GM12892 (cell line): ENCODE measurements around the gene PDGFRB.

Experiments used
- DNase-seq: peaks from one replicate; pipeline ENCODE4 v3.0.0; 2011; ENCODE audit not compliant: insufficient read length
- FAIRE-seq: peaks from 2 replicates; lab custom pipeline; 2011; peaks lifted over from hg19 to GRCh38; lab: Jason Lieb, UNC
- POLR2A ChIP-seq: IDR thresholded peaks from 2 replicates; pipeline ENCODE4 v1.6.1; 2011; ENCODE audit warnings: low read depth, low read length, control low read depth
- POLR2AphosphoS5 ChIP-seq: IDR thresholded peaks from 2 replicates; pipeline ENCODE4 v1.6.1; 2011; ENCODE audit warnings: low read depth, low read length, control low read depth
- TAF1 ChIP-seq: IDR thresholded peaks from 2 replicates; pipeline ENCODE4 v1.6.1; 2011; ENCODE audit warnings: low read depth, mild to moderate bottlenecking, control low read depth, low read length, borderline replicate concordance

Gene PDGFRB

GRCh38 chr5:150189728-150190502 lies 34.3 kb upstream of the PDGFRB start, which contains the start of gene SLC6A7:
TSS of gene SLC6A7 (plus strand) at chr5:150190062. CDS start at chr5:150190328, 266 bp downstream.
- DNase-seq (no peak), FAIRE-seq (no peak)
- TF ChIP-seq POLR2AphosphoS5 (no peak), TAF1 (no peak), POLR2A (no peak)

GRCh38 chr5:150189326-150189725 lies 33.7 kb upstream of the PDGFRB start:
- DNase-seq (no peak), FAIRE-seq (no peak)

GRCh38 chr5:150188146-150188842 lies 32.6 kb upstream of the PDGFRB start:
- no peak for FAIRE-seq
- DNase-seq = no peak
- TF ChIP-seq POLR2AphosphoS5 (no peak), POLR2A (no peak), TAF1 (no peak)

More at GRCh38 chr5:150189326-150189725, 33.7 kb upstream of the PDGFRB start:
- TF ChIP-seq POLR2AphosphoS5 (no peak), TAF1 (no peak), POLR2A (no peak)

- no peak for DNase-seq
- TF ChIP-seq POLR2A (no peak), TAF1 (no peak), POLR2AphosphoS5 (no peak)
- no peak for FAIRE-seq
Measured at GRCh38 chr5:150186897-150187296, 31.3 kb upstream of the PDGFRB start.

- FAIRE-seq = no peak
- DNase-seq = no peak
- TF ChIP-seq TAF1 = no peak
- no peak for TF ChIP-seq POLR2AphosphoS5
- no peak for TF ChIP-seq POLR2A
Measured at GRCh38 chr5:150186137-150186536, 30.5 kb upstream of the PDGFRB start.

GRCh38 chr5:150184990-150185912 lies 29.6 kb upstream of the PDGFRB start:
- DNase-seq (no peak), FAIRE-seq (no peak)
- no peak for TF ChIP-seq POLR2AphosphoS5
- no peak for TF ChIP-seq TAF1
- no peak for TF ChIP-seq POLR2A

- TF ChIP-seq POLR2AphosphoS5 (no peak), POLR2A (no peak), TAF1 (no peak)
- no peak for FAIRE-seq
- no peak for DNase-seq
Measured at GRCh38 chr5:150184006-150184405, 28.4 kb upstream of the PDGFRB start.

GRCh38 chr5:150183436-150183835 lies 27.8 kb upstream of the PDGFRB start:
- TF ChIP-seq POLR2AphosphoS5 = no peak
- no peak for TF ChIP-seq POLR2A
- no peak for TF ChIP-seq TAF1
- FAIRE-seq (no peak), DNase-seq (no peak)

- TF ChIP-seq POLR2AphosphoS5 (no peak), TAF1 (no peak), POLR2A (no peak)
- FAIRE-seq (no peak), DNase-seq (no peak)
Measured at GRCh38 chr5:150182774-150183173, 27.1 kb upstream of the PDGFRB start.

- no peak for FAIRE-seq
Measured at GRCh38 chr5:150181766-150182545, 26.3 kb upstream of the PDGFRB start.

More at GRCh38 chr5:150181766-150182545, 26.3 kb upstream of the PDGFRB start:
- TF ChIP-seq POLR2A (no peak), POLR2AphosphoS5 (no peak), TAF1 (no peak)
- DNase-seq = no peak
